NCI-H526 treated with DMSO at 0.1 percent for 48 hours (cell line): ENCODE measurements around the gene RETREG1.

Experiments used
- DNase-seq: peaks from one replicate; lab custom pipeline; 2025; lab: John Stamatoyannopoulos, UW

Gene RETREG1

DNA sequence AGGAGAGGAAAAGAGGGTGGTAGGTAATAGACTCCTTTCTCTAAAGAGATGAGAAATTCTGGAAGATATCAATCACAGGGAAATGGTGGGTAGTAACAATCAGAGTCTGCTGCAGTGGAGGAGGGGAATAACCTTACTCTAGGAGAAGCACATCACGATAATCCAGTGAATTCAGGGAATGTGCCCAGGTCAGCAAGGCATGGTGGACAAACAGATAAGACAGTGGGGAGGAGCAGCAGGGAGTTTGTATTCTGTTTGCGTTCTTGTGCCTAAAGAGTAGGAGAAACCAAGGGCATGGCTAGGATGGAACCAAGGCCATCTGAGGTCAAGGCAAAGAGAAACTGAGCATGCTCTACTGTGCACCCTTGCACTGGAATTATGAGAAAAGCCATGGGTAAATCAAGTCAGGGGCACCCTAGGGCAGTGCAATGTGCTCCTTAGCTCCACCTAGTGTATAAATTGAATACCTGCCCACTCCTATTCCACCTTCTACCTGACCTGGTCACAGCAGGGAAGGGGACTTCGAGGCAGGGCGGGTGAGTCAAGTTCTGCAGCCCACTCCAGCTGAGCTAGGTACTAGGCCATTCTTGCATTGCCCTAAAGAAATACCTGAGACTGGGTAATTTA, 31.6 kb downstream of the RETREG1 start:
- no peak for DNase-seq

DNA sequence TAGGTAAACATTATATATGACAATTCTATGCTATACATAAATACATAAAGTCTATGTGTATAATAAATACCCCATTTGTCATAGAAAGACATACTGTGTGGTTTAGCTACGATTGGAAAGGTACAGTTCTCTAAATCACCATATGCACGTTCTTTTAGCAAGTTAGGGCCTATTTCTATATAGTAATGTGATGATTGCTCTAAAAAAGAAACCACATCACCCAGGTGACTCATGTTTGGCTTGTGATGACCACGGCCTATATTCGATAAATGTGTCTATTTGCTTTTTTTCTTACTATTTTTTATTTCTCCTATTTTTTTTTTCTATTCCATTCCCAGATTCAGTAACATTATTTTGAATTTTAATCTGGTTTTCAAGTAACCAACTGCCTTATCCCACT, 34.7 kb downstream of the RETREG1 start:
- no peak for DNase-seq

DNA sequence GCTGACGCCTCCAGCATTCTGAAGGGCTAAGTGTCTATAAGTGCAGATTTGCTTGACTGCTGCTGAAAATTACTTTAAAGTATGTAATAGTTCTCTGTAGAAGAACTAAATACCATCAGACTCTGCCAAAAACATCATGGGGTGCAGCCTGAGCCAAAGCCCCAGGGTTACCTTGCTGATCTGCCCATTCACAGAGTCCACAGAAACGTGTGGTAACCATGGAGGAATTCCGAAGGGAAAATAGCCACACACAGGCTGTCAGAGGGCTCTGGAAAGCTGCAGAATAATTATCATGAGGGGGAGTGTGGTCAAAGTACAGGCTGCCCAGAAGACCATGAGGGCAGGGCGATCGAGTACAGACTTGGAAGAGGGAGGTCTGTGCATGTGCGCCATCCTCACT, 36.4 kb downstream of the RETREG1 start:
- no peak for DNase-seq

DNA sequence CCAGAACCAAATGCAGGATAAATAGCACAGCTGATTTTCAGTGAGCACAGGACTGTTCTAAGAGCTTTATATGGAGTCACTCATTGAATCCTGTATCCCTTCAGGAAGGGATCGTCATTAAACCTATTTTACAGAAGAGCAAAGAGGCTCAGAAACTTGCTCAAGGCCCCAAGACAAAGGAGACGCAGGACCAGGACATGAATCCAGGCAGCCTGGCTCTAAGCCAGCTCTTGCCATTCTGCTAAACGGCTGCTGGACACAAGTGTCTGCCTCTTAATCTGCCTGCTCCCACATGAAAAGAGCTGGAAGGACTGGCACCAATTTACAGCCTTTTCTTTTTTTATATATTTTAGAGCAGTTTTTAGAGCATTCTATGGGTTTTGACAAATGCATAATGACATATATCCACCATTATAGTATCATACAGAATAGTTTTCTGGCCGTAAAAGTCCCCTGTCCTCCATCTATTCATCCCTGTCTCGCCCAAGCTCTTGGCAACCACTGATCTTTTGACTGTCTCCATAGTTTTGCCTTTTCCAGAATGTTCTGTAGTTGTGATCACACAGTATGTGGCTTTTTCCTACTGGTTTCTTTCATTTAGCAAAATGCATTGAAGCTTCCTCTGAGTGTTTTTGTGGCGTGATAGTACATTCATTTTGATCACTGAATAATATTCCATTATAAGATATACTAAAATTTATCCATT, 37.5 kb downstream of the RETREG1 start:
- DNase-seq = no peak

DNA sequence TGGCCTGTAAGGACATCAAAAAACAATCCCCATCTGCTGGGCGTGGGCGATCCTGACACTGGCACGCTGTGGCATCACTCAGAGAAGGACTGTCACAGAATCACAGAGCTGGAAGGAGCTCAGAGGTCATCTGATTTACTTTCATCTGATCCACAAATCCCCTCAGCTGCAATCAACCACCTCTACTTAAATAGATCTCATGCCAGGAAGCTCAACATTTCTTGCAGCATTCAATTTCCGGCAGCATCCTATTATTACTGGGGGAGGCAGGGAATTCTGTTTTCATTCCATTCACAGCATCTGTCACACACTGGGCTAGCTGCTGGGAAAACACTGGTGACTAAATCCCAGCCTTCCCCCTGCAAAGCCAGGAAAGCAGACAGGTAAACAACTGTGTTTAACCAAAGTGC, 38.3 kb downstream of the RETREG1 start:
- no peak for DNase-seq

DNA sequence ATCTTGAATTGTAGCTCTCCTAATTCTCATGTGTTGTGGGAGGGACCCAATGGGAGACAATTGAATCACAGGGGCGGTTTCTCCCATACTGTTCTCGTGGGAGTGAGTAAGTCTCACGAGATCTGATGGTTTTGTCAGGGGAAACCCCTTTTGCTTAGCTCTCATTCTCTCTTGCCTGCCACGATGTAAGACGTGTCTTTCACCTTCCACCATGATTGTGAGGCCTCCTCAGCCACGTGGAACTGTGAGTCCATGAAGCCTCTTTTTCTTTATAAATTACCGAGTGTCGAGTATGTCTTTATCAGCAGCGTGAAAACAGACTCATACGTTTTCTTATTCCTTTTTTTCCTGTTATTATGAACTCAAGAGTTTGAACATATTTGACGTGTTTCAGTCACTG, 39.1 kb downstream of the RETREG1 start:
- no peak for DNase-seq

DNA sequence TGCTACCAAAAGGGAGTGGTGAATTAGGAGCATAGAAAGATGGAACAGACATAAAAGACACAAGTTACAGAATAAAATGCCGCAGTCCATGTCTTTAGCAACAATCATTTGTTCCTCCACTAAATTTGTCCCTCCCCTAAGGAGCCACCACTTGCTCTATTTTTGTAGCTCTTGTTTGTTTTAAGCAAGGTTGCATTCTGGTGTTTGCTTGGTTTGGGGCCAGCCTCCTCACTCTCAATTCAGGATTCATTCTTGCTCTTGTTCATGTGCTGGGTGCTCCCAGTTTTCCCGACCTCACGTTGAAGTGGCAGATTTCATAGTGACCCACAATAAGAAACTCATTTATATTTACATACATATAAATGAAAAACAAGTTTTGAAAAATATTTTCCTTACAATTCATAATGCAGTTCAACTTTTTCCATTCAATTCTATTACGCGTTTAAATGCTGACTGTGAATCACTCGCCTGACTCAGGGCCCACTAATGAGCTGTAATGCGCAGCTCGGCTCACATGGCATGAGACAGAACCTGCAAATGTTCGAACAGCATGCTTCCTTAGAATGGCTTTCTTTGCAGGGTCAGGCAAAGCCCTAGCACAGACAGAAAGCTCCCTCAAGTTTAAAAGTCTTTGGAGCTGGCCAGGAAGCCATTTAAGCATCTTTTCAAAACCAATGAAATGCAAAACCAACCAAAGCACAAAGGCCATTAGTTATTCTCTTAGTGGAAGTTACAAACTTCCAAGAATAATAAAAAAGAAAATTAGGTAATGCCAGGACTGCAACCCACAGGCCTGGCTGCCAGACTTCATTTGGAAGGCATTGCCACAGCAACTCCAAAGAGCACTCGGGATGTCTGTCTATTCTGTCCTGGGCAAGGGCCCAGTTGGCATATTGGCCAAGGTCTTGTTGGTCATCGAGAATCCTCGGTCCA, 41.7 kb downstream of the RETREG1 start:
- no peak for DNase-seq

DNA sequence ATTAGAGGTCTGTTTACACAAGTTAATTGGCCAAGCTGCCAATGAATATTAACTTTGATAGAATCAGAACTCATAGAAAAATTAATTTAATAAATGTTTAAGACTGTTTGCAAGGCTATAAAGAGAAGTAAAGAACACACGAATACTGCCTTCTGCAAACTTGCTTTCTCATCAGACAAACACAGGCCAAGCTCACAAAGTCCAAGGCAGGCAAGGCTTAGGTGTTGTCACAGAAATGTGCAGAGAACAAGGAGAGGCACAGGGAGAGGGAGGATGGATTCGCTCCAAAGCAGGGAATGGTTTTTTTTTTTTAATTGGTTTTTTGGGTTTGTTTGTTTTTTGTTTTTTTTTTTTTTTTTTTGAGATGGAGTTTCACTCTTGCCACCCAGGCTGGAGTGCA, 43.4 kb downstream of the RETREG1 start:
- no peak for DNase-seq

DNA sequence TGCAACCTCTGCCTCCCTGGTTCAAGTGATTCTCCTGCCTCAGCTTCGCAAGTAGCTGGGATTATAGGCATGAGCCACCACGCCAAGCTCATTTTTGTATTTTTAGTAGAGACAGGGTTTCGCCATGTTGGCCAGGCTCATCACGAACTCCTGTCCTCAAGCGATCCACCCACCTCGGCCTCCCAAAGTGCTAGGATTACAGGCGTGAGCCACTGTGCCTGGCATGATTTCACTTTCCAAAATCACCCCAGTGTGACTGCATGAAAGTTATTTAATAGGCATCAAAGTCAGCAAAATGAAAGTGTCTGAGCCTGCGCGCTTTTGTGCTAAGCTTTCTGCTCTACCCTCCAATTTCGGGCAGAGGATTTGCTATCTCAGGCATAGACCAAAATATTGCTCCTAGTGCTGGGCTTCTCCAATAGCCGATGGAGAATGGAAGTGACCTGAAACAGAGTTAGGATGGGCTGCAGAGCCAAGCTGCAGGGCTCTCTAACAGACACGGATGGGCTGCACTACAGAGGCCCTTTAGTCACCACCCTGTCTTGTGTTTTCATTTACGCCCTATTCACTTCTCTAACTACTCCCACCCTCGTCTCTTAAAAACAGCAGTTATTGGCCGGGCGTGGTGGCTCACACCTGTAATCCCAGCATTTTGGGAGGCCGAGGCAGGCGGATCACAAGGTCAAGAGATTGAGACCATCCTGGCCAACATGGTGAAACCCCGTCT, 44.3 kb downstream of the RETREG1 start:
- DNase-seq = no peak

DNA sequence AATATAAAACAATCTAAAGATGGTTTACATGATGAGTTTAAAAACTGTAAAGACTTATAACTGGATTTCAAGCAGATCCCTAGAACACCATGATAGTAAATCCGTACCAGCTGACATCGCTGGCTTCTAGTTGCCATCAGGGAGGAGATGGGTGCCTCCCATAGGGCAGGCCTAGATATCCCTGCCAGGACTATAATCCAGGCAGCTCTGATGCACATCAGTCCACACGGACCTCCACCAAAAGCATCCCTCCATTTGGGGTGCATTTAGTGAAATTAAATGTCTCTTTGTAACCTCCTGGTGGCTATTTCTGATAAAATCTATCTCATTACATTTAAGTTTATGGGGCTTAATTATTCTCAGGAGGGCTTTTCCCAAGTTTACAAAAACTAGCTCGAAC, 45.8 kb downstream of the RETREG1 start:
- DNase-seq = no peak

DNA sequence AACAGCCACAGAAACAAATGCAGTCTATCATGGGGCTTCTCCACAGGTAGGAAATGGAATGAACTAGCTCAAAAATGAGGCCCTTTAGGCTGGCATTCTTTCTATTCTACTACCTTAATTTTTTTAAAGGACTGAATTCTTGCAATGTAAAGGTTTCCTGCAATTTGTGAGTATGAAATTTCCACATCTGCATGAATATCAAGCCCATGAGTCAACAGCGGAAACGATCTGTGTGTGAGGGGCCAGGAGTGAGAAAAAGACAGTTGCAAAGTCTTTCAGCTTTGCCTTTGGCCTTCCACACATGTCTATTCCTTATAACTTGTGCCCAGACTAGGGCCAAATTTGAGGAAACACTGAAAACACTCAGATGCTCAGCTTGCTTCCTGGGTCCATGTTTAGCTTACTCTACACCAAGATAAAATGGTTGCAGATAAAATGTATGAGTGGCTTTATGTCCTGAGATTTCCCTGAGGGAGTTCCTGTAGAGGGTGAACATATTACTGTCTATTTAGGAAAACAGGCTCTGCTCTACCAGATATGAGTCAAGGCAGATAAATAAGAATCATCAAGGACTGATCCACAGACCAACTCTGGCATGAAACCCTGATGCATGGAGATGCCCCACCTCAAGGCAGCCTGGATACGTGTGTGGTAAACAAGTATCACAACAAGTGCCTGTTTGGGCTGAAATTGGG, 46.5 kb downstream of the RETREG1 start:
- DNase-seq = no peak

DNA sequence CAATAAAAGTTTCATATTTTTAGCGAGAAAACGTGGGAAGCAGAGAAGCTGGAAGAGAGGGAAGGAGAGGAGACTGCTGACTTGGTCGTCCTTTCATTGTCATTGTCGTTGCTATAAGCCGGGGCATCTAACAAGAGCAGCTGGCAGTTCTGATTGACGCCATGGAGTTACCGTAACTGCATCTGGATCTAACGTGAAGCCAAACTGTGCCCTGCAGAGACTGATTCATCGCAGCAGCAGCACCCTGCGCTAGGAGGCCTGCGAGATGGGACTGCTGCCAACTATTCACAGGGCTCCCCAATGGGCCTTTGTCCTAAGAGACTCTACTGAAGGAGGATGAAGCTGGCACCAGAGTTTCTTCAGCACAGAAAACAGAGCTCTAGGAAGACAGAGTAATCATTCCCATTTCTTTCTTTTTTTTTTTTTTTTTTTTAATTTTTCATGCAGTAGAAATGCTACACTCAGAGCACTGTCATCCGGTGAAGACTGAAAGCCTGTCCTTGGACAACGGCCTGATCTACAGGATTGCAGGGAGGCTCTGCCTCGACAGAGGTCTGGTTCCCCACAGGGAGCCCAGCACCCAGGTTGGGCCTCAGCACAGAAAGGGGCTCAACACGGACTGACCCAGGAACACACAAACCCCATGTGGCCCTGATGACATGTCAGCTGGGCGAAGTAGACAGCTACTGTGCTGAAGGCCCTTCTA, 47.8 kb downstream of the RETREG1 start:
- DNase-seq = no peak

DNA sequence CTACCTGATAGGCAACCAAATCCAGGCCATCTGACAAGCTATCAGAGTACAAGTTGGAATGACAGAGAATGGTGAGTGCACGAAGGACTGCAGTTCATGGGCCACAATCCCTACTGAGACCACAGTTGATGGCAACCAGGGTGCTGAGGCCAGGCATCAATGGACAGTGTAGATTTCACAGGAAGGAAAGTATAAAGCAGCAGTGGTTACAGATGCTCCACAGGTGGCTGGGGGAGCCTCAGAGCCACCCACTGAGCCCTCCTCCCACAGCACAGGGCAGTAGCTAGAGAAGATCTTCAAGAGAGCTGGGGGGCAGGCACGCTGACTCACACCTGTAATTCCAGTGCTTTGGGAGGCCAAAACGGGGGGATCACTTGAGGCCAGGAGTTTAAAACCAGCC, 49.4 kb downstream of the RETREG1 start:
- DNase-seq = no peak

DNA sequence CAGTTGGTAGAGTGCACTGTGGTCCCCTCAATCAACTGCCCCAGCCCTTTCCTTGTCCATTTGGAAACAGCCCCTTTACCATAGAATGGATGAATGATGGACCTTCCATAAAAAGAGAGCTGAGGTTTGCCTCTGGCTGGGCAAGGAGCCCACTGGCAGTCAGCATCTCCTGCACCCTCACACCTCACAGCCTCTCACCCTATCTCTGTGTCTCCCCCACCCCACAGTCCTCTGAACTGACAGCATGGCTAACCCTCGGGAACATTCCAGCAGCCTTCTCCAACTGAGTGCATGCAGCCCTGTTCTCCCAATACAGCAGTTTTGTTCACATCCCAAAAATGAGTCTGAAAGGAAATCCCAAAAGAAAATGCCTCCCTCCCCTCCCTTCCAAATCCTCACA, 51.7 kb downstream of the RETREG1 start:
- no peak for DNase-seq

DNA sequence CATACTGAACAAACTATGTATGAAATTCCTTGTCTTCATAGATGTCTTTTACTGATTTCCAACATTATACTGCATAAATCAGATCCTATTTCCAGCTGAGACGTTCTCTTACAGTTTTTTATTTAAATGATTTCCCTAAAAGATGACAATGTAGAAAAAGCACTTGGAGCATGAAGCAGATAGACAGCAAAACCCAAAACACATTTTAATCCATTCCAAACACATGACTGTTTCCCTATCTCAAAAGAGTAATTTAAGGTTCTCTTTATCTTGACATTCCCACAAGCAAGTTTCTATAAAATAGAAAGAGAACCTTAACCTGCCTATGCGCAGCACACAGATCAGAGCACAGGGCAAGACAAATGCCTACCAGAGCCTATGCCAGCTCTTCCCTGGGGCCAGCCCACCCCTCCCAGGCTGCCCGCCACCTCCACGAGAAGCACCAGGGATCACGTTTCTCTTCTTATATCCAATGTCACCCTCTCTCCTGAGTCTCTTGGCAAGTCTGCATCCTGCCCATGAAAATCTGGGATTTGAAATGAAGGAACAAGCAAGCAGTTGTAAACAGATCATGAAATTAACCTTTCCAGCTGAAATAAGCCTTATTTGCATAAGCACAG, 52.4 kb downstream of the RETREG1 start:
- no peak for DNase-seq

DNA sequence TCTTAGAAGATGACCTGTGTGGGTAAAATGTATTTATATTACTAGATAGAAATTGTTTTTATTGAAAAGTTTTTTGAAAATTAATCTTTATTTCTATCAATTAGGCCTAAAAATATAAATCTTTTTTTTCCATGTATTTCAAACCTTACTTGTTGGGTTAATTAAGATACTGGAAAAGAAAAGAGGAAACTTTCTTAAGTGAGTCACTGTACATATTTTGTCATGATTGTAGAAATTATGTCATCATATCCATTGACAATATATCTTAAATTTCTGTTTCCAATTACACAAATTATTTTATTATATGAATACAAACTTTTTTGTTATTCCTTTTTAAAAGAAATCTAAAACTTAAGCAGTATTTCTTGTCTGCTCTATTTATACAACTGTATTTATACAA, 53.1 kb downstream of the RETREG1 start:
- no peak for DNase-seq

DNA sequence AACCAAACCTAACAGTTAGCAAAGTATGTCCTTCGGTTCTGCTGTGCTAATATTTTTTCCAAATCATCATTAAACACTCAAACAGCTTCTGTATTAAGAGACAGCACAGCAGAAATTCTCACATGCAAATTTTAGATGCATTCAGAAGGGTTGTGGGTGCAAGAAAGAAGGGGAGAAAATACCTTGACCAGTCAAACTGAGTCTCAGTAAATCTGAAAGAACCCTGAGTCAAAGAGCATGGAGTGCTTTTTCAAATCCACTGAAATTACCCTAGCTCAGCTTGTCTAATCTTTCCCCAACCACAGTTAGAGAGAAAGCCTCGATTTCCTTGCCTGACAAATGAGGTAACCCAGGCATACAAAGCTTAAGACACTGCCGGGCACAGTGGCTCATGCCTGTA, 55.1 kb downstream of the RETREG1 start:
- DNase-seq = no peak

DNA sequence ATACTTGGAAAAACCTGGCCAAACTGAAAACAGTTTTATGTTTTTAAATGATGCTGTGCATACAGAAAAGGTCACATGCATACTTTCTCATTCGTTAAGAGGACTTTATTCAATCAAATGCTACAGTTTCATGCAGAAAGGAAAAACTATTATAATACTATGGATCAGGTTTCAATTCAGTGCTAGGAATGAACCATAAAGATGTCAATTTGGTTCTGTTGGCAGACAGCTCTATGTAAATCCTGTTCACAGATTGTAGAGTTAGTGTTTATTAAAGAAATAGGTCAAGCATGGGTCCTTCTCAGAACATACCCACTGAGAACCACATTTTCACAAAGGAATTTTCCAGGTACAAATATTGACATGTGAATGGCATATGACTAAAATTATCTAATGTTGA, 57.1 kb downstream of the RETREG1 start:
- peak; percentile 33 for DNase-seq

DNA sequence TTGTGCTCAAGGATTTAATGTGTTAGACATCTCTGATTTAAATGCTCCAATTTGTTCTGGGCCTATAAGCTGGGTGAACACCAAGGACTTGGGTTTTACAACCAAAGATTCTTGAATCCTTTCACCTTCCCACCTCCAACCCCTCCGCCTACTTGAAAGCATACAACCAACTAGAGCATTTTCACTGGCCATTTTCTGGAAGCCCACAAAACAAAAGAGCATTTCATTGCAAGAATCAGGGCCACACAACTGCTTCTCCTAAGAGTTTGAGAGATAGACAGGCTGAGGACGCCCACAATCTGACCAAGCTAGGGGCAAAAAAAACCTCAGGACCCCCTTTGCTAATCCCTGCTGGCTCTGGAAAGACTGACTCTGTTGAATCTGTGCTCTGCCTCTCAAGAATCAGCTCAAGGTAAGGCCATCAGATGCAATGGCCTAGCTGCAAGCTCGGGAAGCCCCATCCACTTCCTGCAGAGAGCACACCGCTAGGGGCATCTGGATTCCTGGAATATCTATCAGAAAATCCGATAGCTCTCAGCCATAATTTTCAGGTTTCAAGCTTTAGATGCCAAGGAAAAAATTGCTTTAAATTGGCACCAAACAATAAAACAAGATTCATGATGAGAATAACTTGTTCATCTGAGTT, 57.7 kb downstream of the RETREG1 start:
- DNase-seq = no peak

DNA sequence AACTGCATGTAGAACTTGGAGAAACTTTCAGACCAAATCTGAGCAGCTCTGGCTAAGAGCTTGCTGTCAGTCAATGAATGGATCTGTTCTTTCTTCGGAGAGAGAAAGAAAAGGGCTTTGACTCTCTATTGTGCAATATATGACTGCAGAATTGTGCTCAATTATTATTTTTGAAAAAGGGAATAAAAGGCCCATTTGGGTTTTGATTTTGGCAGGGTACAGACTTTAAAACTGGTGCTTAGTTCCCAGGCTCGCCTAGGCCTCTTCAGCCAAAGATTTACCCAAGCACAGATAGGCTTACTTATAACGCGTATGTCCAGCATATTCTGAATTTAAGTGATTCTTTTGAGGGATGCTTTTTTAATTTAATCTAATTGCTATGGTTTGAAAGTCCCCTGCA, 59.3 kb downstream of the RETREG1 start:
- DNase-seq = no peak
